ENCODE results near the gene CHRM4. TPM values are rescaled to one million over a fixed set of nuclear protein-coding genes. Genes with fewer than 3 reads are reported as not detected.

The CHRM4 gene
- total RNA-seq, 2 experiments from 2014 or later: 0.09 TPM; not detected in 1

GRCh38 chr11:46420513-46420912 lies 28.9 kb upstream of the CHRM4 start:
- no peak overlapping the region for H3K4me2 ChIP-seq (ENCODE audit: low read length)
- H3K4me3 ChIP-seq (ENCODE audit: low read depth, low read length, poor library complexity, severe bottlenecking): no peak overlapping the region
- H3K36me3 ChIP-seq (ENCODE audit: insufficient read depth, low read length): peaks cover 25% of the 10 kb centered on the region; the same call in 1 of the 2 replicates
- H3K9me3 ChIP-seq (ENCODE audit: low read length): no peaks in the 10 kb centered on the region
- ChIA-PET POLR2A (no interaction called here), CTCF (ENCODE audit: unreplicated experiment) (interaction anchor here (0.6 kb wide), 1 partner anchor 417 kb away, joined by 3 read pairs; no protein-coding TSS in a partner anchor)
- no peak for TF ChIP-seq EZH2phosphoT487 (IDR thresholded peaks at IDR 0.05; ENCODE audit: borderline replicate concordance, low read depth, low read length)
- H3K79me2 ChIP-seq (ENCODE audit: insufficient read depth, low read depth, low read length): no peaks in the 10 kb centered on the region
- no peaks in the 10 kb centered on the region for H4K20me1 ChIP-seq (ENCODE audit: insufficient read depth, low read length)
- no TSS peak for BruUV-seq (replicated peaks)
- H2AFZ ChIP-seq (ENCODE audit: low read length): no peak overlapping the region
- no peak overlapping the region for H3K27ac ChIP-seq (ENCODE audit: low read depth, low read length, poor library complexity, severe bottlenecking)
- no peaks in the 10 kb centered on the region for H3K4me1 ChIP-seq (ENCODE audit: insufficient read depth, low read length, poor library complexity, severe bottlenecking)
- intact Hi-C loops (cut with micrococcal nuclease; ENCODE audit: unreplicated experiment): no loop called here
- DNase-seq (ENCODE audit: low spot score): no peak
- no peaks in the 10 kb centered on the region for H3K9me2 ChIP-seq (ENCODE audit: insufficient read depth, low read length)

DNA sequence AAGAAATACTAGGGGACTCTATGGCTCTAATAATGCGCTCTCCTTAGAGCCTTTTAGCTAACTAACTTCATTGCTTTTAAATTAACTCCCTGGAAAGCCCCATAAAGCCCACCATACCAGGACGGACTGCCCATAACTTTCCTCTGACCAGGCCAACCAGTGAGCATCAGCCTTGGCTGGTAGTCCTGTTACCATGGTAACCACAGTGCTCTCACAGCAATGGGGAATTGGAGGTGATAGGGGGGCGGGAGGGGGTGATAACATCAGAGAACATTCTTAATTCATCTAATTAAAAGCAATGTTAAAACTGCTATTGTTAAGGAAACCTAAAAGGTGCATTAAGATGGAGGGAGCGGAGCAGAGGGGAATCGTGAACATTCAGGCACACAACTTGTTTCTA lies 27.2 kb upstream of the CHRM4 start:
- Histone ChIP-seq H3K4me3 (ENCODE audit: low read depth, low read length, poor library complexity, severe bottlenecking) (no peak overlapping the region), H3K4me2 (ENCODE audit: low read length) (no peak overlapping the region), H2AFZ (ENCODE audit: low read length) (no peak overlapping the region), H3K79me2 (ENCODE audit: insufficient read depth, low read depth, low read length) (no peaks in the 10 kb centered on the region), H3K9me2 (ENCODE audit: insufficient read depth, low read length) (no peaks in the 10 kb centered on the region), H3K4me1 (ENCODE audit: insufficient read depth, low read length, poor library complexity, severe bottlenecking) (no peaks in the 10 kb centered on the region), H3K9me3 (ENCODE audit: low read length) (no peaks in the 10 kb centered on the region), H4K20me1 (ENCODE audit: insufficient read depth, low read length) (no peaks in the 10 kb centered on the region), H3K36me3 (ENCODE audit: insufficient read depth, low read length) (peaks cover 38% of the 10 kb centered on the region; the same call in 1 of the 2 replicates), H3K27ac (ENCODE audit: low read depth, low read length, poor library complexity, severe bottlenecking) (no peak overlapping the region)
- ChIA-PET CTCF (ENCODE audit: unreplicated experiment) (no interaction called here), POLR2A (interaction anchor here (0.5 to 0.7 kb wide), 2 partner anchors 21 to 23 kb away, joined by 4 to 7 read pairs; no protein-coding TSS in a partner anchor)
- intact Hi-C loops (cut with micrococcal nuclease; ENCODE audit: unreplicated experiment): no loop called here
- BruUV-seq (replicated peaks): no TSS peak
- TF ChIP-seq EZH2phosphoT487 (IDR thresholded peaks at IDR 0.05; ENCODE audit: borderline replicate concordance, low read depth, low read length) (no peak), CTCF (conservative IDR thresholded peaks at IDR 0.05; ENCODE audit: low read length) (no peak)
- no peak for DNase-seq (ENCODE audit: low spot score)

- Histone ChIP-seq H3K4me3 (ENCODE audit: low read depth, low read length, poor library complexity, severe bottlenecking) (no peak overlapping the region), H3K36me3 (ENCODE audit: insufficient read depth, low read length) (peaks cover 45% of the 10 kb centered on the region; the same call in 1 of the 2 replicates), H3K79me2 (ENCODE audit: insufficient read depth, low read depth, low read length) (no peaks in the 10 kb centered on the region), H2AFZ (ENCODE audit: low read length) (no peak overlapping the region), H3K27ac (ENCODE audit: low read depth, low read length, poor library complexity, severe bottlenecking) (no peak overlapping the region), H3K9me3 (ENCODE audit: low read length) (no peaks in the 10 kb centered on the region), H3K9me2 (ENCODE audit: insufficient read depth, low read length) (no peaks in the 10 kb centered on the region), H4K20me1 (ENCODE audit: insufficient read depth, low read length) (no peaks in the 10 kb centered on the region), H3K4me2 (ENCODE audit: low read length) (no peak overlapping the region), H3K4me1 (ENCODE audit: insufficient read depth, low read length, poor library complexity, severe bottlenecking) (no peaks in the 10 kb centered on the region)
- CTCF ChIA-PET (ENCODE audit: unreplicated experiment): no interaction called here
- BruUV-seq (replicated peaks): no TSS peak
- TF ChIP-seq CTCF (conservative IDR thresholded peaks at IDR 0.05; ENCODE audit: low read length): no peak
- no peak for TF ChIP-seq EZH2phosphoT487 (IDR thresholded peaks at IDR 0.05; ENCODE audit: borderline replicate concordance, low read depth, low read length)
- intact Hi-C loops (cut with micrococcal nuclease; ENCODE audit: unreplicated experiment): no loop called here
- POLR2A ChIA-PET: interaction anchor here (1.0 kb wide), 1 partner anchor 12 kb away, joined by 4 read pairs; no protein-coding TSS in a partner anchor
- DNase-seq (ENCODE audit: low spot score): no peak
Observed at GRCh38 chr11:46417711-46418110, 26.1 kb upstream of the CHRM4 start.
